Measurements from ENCODE around the gene LYPD6. TPM values are rescaled to one million over a fixed set of nuclear protein-coding genes. Genes with fewer than 3 reads are reported as not detected.

Gene LYPD6
- polyA plus RNA-seq, 1 of the 3 experiments (the other 2 are of a cell fraction): 8.1 TPM

DNA sequence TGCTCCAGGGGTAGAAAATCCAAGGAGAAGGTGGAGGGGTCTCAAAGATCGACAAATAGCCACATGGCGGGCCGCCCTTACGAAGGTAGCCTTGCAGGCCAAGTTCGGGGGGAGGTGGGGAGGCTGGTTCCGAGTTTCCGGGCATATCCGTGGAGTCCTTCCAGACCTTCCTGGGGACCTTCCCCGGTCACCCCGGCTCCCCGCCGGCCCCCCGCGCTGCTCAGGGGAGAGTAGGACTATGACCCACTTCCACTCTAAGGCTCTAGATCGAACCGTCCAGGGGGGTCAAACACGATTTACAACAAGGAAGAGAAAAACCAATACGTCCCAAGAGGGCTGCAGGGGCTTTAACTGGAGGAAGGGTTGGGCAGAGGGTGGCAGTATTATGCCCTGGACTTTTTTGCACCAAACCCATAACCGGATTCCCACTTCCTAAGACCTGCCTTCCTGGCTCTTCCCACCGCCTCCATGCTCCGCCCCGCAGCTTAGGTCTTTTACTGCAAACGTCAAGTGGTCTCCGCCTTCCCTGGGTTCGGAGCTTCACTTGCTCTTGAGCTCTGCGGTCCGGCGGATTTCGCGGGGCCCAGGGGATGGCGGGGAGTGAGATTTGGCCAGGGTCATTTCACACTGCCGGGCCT lies 779 bp upstream of the LYPD6 start:
- Histone ChIP-seq H3K36me3 (replicated peaks in 1 of 2; ENCODE audit: control insufficient read depth in 1 of 2, insufficient read depth in 2 of 2, low read length in 1 of 2) (no peaks in the 10 kb centered on the region), H3K9me3 (no peaks in the 10 kb centered on the region), H3K79me2 (ENCODE audit: insufficient read depth) (peaks cover 19% of the 10 kb centered on the region; the same call in 1 of the 2 replicates), H3F3A (replicated peaks; ENCODE audit: insufficient read depth) (peaks cover 4% of the 10 kb centered on the region), H2AFZ (ENCODE audit: low read depth) (peak overlapping the region; percentile 98), H3K27me3 (ENCODE audit: insufficient read depth) (no peaks in the 10 kb centered on the region), H3K4me2 (peak overlapping the region; percentile 95), H3K4me3 (ENCODE audit: low read depth in 2 of 2, low read length in 1 of 2) (peak overlapping the region; percentile 94 to 97), H3K9me2 (no peaks in the 10 kb centered on the region), H3K4me1 (ENCODE audit: control insufficient read depth in 1 of 2, insufficient read depth in 2 of 2, low read depth in 1 of 2, low read length in 1 of 2) (peaks cover 0 to 10% of the 10 kb centered on the region in 2 experiments; a peak in 2 of 4 replicates), H3K27ac (ENCODE audit: low read depth in 2 of 2, low read length in 1 of 2) (peak overlapping the region; percentile 61 to 79; a peak in 3 of 4 replicates), H3K9ac (peak overlapping the region; percentile 65; the same call in 1 of the 2 replicates), H4K20me1 (ENCODE audit: insufficient read depth) (no peaks in the 10 kb centered on the region)
- WGBS (ENCODE audit: low lambda C conversion rate): 13% methylated on average over 15 of the region's 32 CpGs
- ChIA-PET POLR2A (interaction anchor here (1.1 kb wide), 1 partner anchor 161 kb away, joined by 5 read pairs; no protein-coding TSS in a partner anchor), CTCF (interaction anchor here (0.6 to 5.0 kb wide), 21 partner anchors 14 to 315 kb away, joined by 3 to 37 read pairs (median 3); partner anchors contain the start of gene LYPD6B)
- no peak for TF ChIP-seq FOXM1 (IDR thresholded peaks at IDR 0.05; ENCODE audit: low read depth)
- peak; percentile 60 for TF ChIP-seq RAD21 (IDR thresholded peaks at IDR 0.05; ENCODE audit: low read length)
- no peak for TF ChIP-seq NFIC (IDR thresholded peaks at IDR 0.05; ENCODE audit: borderline replicate concordance)
- TF ChIP-seq, protein P1, sequence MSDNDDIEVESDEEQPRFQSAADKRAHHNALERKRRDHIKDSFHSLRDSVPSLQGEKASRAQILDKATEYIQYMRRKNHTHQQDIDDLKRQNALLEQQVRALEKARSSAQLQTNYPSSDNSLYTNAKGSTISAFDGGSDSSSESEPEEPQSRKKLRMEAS (IDR thresholded peaks at IDR 0.05; ENCODE audit: low read depth): 0 out of 2 replicates have a peak, but pooled peaks have one; percentile 36
- peak; percentile 52; the same call in 1 of the 2 replicates for TF ChIP-seq SMC3 (IDR thresholded peaks at IDR 0.05; ENCODE audit: low read depth, low read length)
- TF ChIP-seq MXI1 (IDR thresholded peaks at IDR 0.05; ENCODE audit: low read depth, low read length): peak; percentile 38; the same call in 1 of the 2 replicates
- TF ChIP-seq GABPA (IDR thresholded peaks at IDR 0.05; ENCODE audit: low read depth): no peak
- TF ChIP-seq, protein P2, sequence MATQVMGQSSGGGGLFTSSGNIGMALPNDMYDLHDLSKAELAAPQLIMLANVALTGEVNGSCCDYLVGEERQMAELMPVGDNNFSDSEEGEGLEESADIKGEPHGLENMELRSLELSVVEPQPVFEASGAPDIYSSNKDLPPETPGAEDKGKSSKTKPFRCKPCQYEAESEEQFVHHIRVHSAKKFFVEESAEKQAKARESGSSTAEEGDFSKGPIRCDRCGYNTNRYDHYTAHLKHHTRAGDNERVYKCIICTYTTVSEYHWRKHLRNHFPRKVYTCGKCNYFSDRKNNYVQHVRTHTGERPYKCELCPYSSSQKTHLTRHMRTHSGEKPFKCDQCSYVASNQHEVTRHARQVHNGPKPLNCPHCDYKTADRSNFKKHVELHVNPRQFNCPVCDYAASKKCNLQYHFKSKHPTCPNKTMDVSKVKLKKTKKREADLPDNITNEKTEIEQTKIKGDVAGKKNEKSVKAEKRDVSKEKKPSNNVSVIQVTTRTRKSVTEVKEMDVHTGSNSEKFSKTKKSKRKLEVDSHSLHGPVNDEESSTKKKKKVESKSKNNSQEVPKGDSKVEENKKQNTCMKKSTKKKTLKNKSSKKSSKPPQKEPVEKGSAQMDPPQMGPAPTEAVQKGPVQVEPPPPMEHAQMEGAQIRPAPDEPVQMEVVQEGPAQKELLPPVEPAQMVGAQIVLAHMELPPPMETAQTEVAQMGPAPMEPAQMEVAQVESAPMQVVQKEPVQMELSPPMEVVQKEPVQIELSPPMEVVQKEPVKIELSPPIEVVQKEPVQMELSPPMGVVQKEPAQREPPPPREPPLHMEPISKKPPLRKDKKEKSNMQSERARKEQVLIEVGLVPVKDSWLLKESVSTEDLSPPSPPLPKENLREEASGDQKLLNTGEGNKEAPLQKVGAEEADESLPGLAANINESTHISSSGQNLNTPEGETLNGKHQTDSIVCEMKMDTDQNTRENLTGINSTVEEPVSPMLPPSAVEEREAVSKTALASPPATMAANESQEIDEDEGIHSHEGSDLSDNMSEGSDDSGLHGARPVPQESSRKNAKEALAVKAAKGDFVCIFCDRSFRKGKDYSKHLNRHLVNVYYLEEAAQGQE (IDR thresholded peaks at IDR 0.05; ENCODE audit: low read depth, low read length): no peak
- DNase-seq: peak; percentile 83

DNA sequence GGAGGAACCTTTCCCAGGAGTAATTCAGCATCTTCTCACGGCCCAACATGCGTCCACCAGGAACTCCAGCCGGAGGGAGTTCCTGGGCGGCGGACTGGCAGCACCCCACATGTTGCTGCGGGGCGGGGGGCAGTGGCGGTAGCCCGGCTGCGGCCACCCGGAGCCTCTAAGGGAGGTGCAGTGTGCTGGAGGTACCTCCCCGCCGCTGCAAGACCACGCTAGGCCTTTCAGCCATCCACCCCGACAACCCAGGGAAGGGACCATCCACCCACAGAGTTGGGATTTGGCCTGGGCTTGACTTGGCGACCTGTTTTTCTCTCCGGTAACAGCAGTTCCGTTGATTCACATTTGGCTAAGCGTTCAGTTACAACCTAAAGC lies 625 bp downstream of the LYPD6 start:
- H3K79me2 ChIP-seq (ENCODE audit: insufficient read depth): peaks cover 19% of the 10 kb centered on the region; the same call in 1 of the 2 replicates
- no peaks in the 10 kb centered on the region for H3K9me2 ChIP-seq
- peak overlapping the region; percentile 95 for H3K4me2 ChIP-seq
- no peaks in the 10 kb centered on the region for H3K9me3 ChIP-seq
- peaks cover 4% of the 10 kb centered on the region for H3F3A ChIP-seq (replicated peaks; ENCODE audit: insufficient read depth)
- peak overlapping the region; percentile 74 for H3K9ac ChIP-seq
- H2AFZ ChIP-seq (ENCODE audit: low read depth): peak overlapping the region; percentile 98
- DNase-seq: no peak
- peaks cover 0 to 3% of the 10 kb centered on the region in 2 experiments for H3K36me3 ChIP-seq (replicated peaks in 1 of 2; ENCODE audit: control insufficient read depth in 1 of 2, insufficient read depth in 2 of 2, low read length in 1 of 2)
- ChIA-PET CTCF (interaction anchor here (0.9 to 5.0 kb wide), 8 partner anchors 38 to 314 kb away, joined by 3 to 37 read pairs (median 6); partner anchors contain the start of gene LYPD6B), POLR2A (no interaction called here)
- H3K4me1 ChIP-seq (ENCODE audit: control insufficient read depth in 1 of 2, insufficient read depth in 2 of 2, low read depth in 1 of 2, low read length in 1 of 2): peaks cover 0 to 10% of the 10 kb centered on the region in 2 experiments; a peak in 2 of 4 replicates
- TF ChIP-seq TAF1 (IDR thresholded peaks at IDR 0.05; ENCODE audit: borderline replicate concordance, low read depth, low read length) (no peak), GATA2 (CRISPR knock-in tag; IDR thresholded peaks at IDR 0.05) (no peak), JUND (IDR thresholded peaks at IDR 0.05) (no peak), RFX5 (IDR thresholded peaks at IDR 0.05; ENCODE audit: low read length) (no peak), RAD21 (IDR thresholded peaks at IDR 0.05; ENCODE audit: low read length) (no peak), RXRA (IDR thresholded peaks at IDR 0.05; ENCODE audit: borderline replicate concordance, low read depth) (no peak), TEAD4 (IDR thresholded peaks at IDR 0.05; ENCODE audit: borderline replicate concordance, insufficient read depth) (no peak), NFIC (IDR thresholded peaks at IDR 0.05; ENCODE audit: borderline replicate concordance) (no peak)
- TF ChIP-seq, protein P3, sequence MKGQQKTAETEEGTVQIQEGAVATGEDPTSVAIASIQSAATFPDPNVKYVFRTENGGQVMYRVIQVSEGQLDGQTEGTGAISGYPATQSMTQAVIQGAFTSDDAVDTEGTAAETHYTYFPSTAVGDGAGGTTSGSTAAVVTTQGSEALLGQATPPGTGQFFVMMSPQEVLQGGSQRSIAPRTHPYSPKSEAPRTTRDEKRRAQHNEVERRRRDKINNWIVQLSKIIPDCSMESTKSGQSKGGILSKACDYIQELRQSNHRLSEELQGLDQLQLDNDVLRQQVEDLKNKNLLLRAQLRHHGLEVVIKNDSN (IDR thresholded peaks at IDR 0.05; ENCODE audit: borderline replicate concordance, low read depth): no peak
- TF ChIP-seq, protein P4, sequence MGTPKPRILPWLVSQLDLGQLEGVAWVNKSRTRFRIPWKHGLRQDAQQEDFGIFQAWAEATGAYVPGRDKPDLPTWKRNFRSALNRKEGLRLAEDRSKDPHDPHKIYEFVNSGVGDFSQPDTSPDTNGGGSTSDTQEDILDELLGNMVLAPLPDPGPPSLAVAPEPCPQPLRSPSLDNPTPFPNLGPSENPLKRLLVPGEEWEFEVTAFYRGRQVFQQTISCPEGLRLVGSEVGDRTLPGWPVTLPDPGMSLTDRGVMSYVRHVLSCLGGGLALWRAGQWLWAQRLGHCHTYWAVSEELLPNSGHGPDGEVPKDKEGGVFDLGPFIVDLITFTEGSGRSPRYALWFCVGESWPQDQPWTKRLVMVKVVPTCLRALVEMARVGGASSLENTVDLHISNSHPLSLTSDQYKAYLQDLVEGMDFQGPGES (IDR thresholded peaks at IDR 0.05; ENCODE audit: low read depth, low read length): no peak
- TF ChIP-seq, protein P5, sequence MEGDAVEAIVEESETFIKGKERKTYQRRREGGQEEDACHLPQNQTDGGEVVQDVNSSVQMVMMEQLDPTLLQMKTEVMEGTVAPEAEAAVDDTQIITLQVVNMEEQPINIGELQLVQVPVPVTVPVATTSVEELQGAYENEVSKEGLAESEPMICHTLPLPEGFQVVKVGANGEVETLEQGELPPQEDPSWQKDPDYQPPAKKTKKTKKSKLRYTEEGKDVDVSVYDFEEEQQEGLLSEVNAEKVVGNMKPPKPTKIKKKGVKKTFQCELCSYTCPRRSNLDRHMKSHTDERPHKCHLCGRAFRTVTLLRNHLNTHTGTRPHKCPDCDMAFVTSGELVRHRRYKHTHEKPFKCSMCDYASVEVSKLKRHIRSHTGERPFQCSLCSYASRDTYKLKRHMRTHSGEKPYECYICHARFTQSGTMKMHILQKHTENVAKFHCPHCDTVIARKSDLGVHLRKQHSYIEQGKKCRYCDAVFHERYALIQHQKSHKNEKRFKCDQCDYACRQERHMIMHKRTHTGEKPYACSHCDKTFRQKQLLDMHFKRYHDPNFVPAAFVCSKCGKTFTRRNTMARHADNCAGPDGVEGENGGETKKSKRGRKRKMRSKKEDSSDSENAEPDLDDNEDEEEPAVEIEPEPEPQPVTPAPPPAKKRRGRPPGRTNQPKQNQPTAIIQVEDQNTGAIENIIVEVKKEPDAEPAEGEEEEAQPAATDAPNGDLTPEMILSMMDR (IDR thresholded peaks at IDR 0.05): no peak
- 20% methylated on average over 1 of the region's 19 CpGs for WGBS (ENCODE audit: low lambda C conversion rate)
- H4K20me1 ChIP-seq (ENCODE audit: insufficient read depth): no peaks in the 10 kb centered on the region
- no peaks in the 10 kb centered on the region for H3K27me3 ChIP-seq (ENCODE audit: insufficient read depth)
- H3K27ac ChIP-seq (ENCODE audit: low read depth in 2 of 2, low read length in 1 of 2): peak overlapping the region; percentile 36 to 61; a peak in 3 of 4 replicates
- H3K4me3 ChIP-seq (ENCODE audit: low read depth in 2 of 2, low read length in 1 of 2): peak overlapping the region; percentile 94 to 97
